Liver (tissue), 9 donors: ENCODE measurements around the gene PTPN4. TPM values are rescaled to one million over a fixed set of nuclear protein-coding genes. Genes with fewer than 3 reads are reported as not detected.

Experiments used
- DNase-seq: peaks from one replicate; pipeline ENCODE4 v3.0.0-alpha.2; 2017; ENCODE audit warnings: low spot score
- H3K27ac ChIP-seq, 2 donors: one replicate each; pipeline ENCODE4 v1.7.0; 2013; ENCODE audit warnings: inconsistent platforms in 2 of 2, low read length in 2 of 2, control low read depth in 1 of 2, low read depth in 1 of 2, mild to moderate bottlenecking in 1 of 2
- H3K27me3 ChIP-seq, 4 donors: one replicate each; pipeline versions ENCODE4 v1.6.1 to v1.7.0; 2013; ENCODE audit warnings: low read length in 3 of 4, inconsistent platforms in 1 of 4, mild to moderate bottlenecking in 1 of 4, moderate library complexity in 1 of 4; ENCODE audit not compliant: control insufficient read depth in 4 of 4, insufficient read depth in 4 of 4
- H3K36me3 ChIP-seq, 4 donors: one replicate each; pipeline versions ENCODE4 v1.6.1 to v1.7.0; 2013; ENCODE audit warnings: low read length in 3 of 4, mild to moderate bottlenecking in 3 of 4, low read depth in 1 of 4, moderate library complexity in 1 of 4; ENCODE audit not compliant: control insufficient read depth in 4 of 4, insufficient read depth in 3 of 4
- H3K4me1 ChIP-seq, 4 donors: one replicate each; pipeline versions ENCODE4 v1.6.1 to v1.7.0; 2013; ENCODE audit warnings: low read length in 3 of 4, mild to moderate bottlenecking in 3 of 4, moderate library complexity in 1 of 4; ENCODE audit not compliant: control insufficient read depth in 4 of 4, insufficient read depth in 4 of 4
- H3K4me3 ChIP-seq, 3 donors: one replicate each; pipeline versions ENCODE4 v1.6.1 to v1.7.0; 2013; ENCODE audit warnings: low read length in 3 of 3, control low read depth in 1 of 3, low read depth in 1 of 3, mild to moderate bottlenecking in 1 of 3
- H3K9ac ChIP-seq, 2 donors: one replicate each; pipeline ENCODE4 v1.7.0; 2013; ENCODE audit warnings: low read length in 2 of 2, mild to moderate bottlenecking in 2 of 2, moderate library complexity in 2 of 2, control low read depth in 1 of 2, low read depth in 1 of 2
- H3K9me3 ChIP-seq, 4 donors: one replicate each; pipeline versions ENCODE4 v1.6.1 to v1.7.0; 2013; ENCODE audit warnings: low read length in 3 of 4; ENCODE audit not compliant: control insufficient read depth in 4 of 4
- CTCF ChIP-seq: fragments of 150-350 bp; IDR thresholded peaks from 2 replicates; pipeline ENCODE4 v1.5.1; 2017; ENCODE audit warnings: improper control_type of control experiment, low read depth, low read length; ENCODE audit not compliant: missing input control
- EGR1 ChIP-seq, 2 donors: IDR thresholded peaks; 2 replicates each; pipeline ENCODE4 v1.6.1; 2016 to 2018; ENCODE audit warnings: antibody characterized with exemption in 2 of 2, low read depth in 2 of 2
- FOXA1 ChIP-seq: IDR thresholded peaks from 2 replicates; pipeline ENCODE4 v1.6.1; 2016; ENCODE audit warnings: antibody characterized with exemption
- FOXA2 ChIP-seq: IDR thresholded peaks from 2 replicates; pipeline ENCODE4 v1.6.1; 2016; ENCODE audit warnings: antibody characterized with exemption
- GABPA ChIP-seq, 2 donors: IDR thresholded peaks in 1 of 2; conservative IDR thresholded peaks in 1 of 2; 2 replicates each; pipeline ENCODE4 v1.6.1; 2016; ENCODE audit warnings: antibody characterized with exemption in 2 of 2, mild to moderate bottlenecking in 1 of 2, moderate library complexity in 1 of 2
- HNF4A ChIP-seq, 2 donors: conservative IDR thresholded peaks; 2 replicates each; pipeline ENCODE4 v1.6.1; 2016; ENCODE audit warnings: antibody characterized with exemption in 2 of 2, mild to moderate bottlenecking in 2 of 2
- HNF4G ChIP-seq: IDR thresholded peaks from 2 replicates; pipeline ENCODE4 v1.6.1; 2016; ENCODE audit warnings: antibody characterized with exemption
- JUND ChIP-seq, 2 donors: IDR thresholded peaks; 2 replicates each; pipeline ENCODE4 v1.6.1; 2016; ENCODE audit warnings: antibody characterized with exemption in 2 of 2
- NR2F2 ChIP-seq: IDR thresholded peaks from 2 replicates; pipeline ENCODE4 v1.6.1; 2016; ENCODE audit warnings: antibody characterized with exemption
- RAD21 ChIP-seq, 2 donors: IDR thresholded peaks; 2 replicates each; pipeline ENCODE4 v1.6.1; 2016; ENCODE audit warnings: antibody characterized with exemption in 2 of 2, mild to moderate bottlenecking in 2 of 2
- REST ChIP-seq: IDR thresholded peaks from 2 replicates; pipeline ENCODE4 v1.6.1; 2016; ENCODE audit warnings: antibody characterized with exemption, mild to moderate bottlenecking
- RXRA ChIP-seq, 2 donors: IDR thresholded peaks; 2 replicates each; pipeline ENCODE4 v1.6.1; 2017 to 2018; ENCODE audit warnings: antibody characterized with exemption in 2 of 2, mild to moderate bottlenecking in 1 of 2
- SP1 ChIP-seq: IDR thresholded peaks from 2 replicates; pipeline ENCODE4 v1.6.1; 2018; ENCODE audit warnings: antibody characterized with exemption, mild to moderate bottlenecking
- TAF1 ChIP-seq: conservative IDR thresholded peaks from 2 replicates; pipeline ENCODE4 v1.6.1; 2016; ENCODE audit warnings: antibody characterized with exemption, mild to moderate bottlenecking
- YY1 ChIP-seq: IDR thresholded peaks from 2 replicates; pipeline ENCODE4 v1.6.1; 2016; ENCODE audit warnings: antibody characterized with exemption, mild to moderate bottlenecking
- WGBS: extraction: QIAGEN DNeasy Blood & Tissue Kit; methylation state at CpG from one replicate; pipeline ENCODE4 v1.1.7; 2013; 5-methylcytosine and 5-hydroxymethylcytosine counted together
- polyA plus RNA-seq, 2 donors: library from polyadenylated mRNA; stranded (reverse) in 1 of 2; unstranded in 1 of 2; fragments of 200-250 nt in 1 of 2; fragments of >200 nt in 1 of 2; fragmentation: Nextera tagmentation in 1 of 2; extraction: Ambion mirVana in 1 of 2; gene quantifications; one replicate each; pipeline versions ENCODE4 v1.2.1 to v1.2.3, GENCODE V29; 2013 to 2015
- total RNA-seq, 2 donors: library from RNA; depleted of rRNA; stranded (reverse); fragments of >200 nt; gene quantifications; one replicate each; pipeline ENCODE4 v1.2.3, GENCODE V29; 2014
- TF ChIP-seq, protein P1 (sequence below): IDR thresholded peaks from 2 replicates; pipeline ENCODE4 v1.6.1; 2016; ENCODE audit warnings: antibody characterized with exemption
- TF ChIP-seq, protein P2 (sequence below): IDR thresholded peaks from 2 replicates; pipeline ENCODE4 v1.6.1; 2016; ENCODE audit warnings: antibody characterized with exemption
- TF ChIP-seq, protein P3 (sequence below): IDR thresholded peaks from 2 replicates; pipeline ENCODE4 v1.6.1; 2016; ENCODE audit warnings: antibody characterized with exemption
- donor health status: healthy.
- donor health status: healthy.
- donor health status: healthy.
- donor health status: healthy.
- donor health status: healthy.

PTPN4 gene
- total and polyA plus RNA-seq, 4 donors, result 4.2 to 34.6 (median 9.5) TPM

- Histone ChIP-seq H3K9ac (no peak overlapping the region), H3K9me3 (peaks cover 0 to 13% (median 6%) of the 10 kb centered on the region in 4 donors), H3K27ac (no peak overlapping the region), H3K4me3 (no peak overlapping the region), H3K4me1 (no peaks in the 10 kb centered on the region), H3K27me3 (no peaks in the 10 kb centered on the region), H3K36me3 (no peaks in the 10 kb centered on the region)
- DNase-seq, result no peak
- 54% methylated on average over 2 of the region's 2 CpGs for WGBS
- TF ChIP-seq HNF4A (conservative IDR thresholded peaks at IDR 0.05) (no peak), JUND (IDR thresholded peaks at IDR 0.05) (no peak), CTCF (no peak), FOXA1 (no peak), TAF1 (no peak), GABPA (IDR thresholded peaks at IDR 0.05 in 1 of 2, conservative IDR thresholded peaks at IDR 0.05 in 1 of 2) (no peak), NR2F2 (no peak), RAD21 (IDR thresholded peaks at IDR 0.05) (no peak), HNF4G (no peak), EGR1 (IDR thresholded peaks at IDR 0.05; ENCODE audit: low read depth in 2 of 2) (no peak), SP1 (no peak), FOXA2 (no peak)
- TF ChIP-seq, protein P1, sequence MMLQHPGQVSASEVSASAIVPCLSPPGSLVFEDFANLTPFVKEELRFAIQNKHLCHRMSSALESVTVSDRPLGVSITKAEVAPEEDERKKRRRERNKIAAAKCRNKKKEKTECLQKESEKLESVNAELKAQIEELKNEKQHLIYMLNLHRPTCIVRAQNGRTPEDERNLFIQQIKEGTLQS, result no peak
- TF ChIP-seq, protein P2, sequence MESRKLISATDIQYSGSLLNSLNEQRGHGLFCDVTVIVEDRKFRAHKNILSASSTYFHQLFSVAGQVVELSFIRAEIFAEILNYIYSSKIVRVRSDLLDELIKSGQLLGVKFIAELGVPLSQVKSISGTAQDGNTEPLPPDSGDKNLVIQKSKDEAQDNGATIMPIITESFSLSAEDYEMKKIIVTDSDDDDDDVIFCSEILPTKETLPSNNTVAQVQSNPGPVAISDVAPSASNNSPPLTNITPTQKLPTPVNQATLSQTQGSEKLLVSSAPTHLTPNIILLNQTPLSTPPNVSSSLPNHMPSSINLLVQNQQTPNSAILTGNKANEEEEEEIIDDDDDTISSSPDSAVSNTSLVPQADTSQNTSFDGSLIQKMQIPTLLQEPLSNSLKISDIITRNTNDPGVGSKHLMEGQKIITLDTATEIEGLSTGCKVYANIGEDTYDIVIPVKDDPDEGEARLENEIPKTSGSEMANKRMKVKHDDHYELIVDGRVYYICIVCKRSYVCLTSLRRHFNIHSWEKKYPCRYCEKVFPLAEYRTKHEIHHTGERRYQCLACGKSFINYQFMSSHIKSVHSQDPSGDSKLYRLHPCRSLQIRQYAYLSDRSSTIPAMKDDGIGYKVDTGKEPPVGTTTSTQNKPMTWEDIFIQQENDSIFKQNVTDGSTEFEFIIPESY, result no peak
- TF ChIP-seq, protein P3, sequence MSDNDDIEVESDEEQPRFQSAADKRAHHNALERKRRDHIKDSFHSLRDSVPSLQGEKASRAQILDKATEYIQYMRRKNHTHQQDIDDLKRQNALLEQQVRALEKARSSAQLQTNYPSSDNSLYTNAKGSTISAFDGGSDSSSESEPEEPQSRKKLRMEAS, result no peak
Measured at GRCh38 chr2:119856469-119856901, 96.8 kb downstream of the PTPN4 start.

DNA sequence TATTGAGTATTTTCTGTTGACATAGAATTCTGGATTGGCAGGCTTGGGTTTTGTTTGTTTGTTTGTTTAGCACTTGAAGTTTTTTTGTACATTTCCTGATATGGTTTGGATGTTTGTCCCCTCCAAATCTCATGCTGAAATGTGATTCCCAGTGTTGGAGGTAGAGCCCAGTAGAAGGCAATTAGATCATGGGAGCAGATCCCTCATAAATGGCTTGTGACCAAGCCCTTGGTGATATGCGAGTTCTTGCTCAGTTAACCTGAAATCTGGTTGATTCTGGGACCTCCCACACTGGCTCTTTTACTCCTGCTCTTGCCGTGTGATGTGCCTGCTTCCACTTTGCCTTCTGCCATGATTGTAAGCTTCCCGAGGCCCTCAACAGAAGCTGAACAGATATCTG, 98.0 kb downstream of the PTPN4 start:
- 89% methylated on average over 3 of the region's 3 CpGs for WGBS
- H3K27ac ChIP-seq, result no peak overlapping the region

More for the DNA sequence above, 98.0 kb downstream of the PTPN4 start:
- Histone ChIP-seq H3K36me3 (no peaks in the 10 kb centered on the region), H3K4me3 (no peak overlapping the region), H3K9me3 (peaks cover 0 to 2% (median under 1%) of the 10 kb centered on the region in 4 donors), H3K4me1 (peaks cover 0 to 4% (median 2%) of the 10 kb centered on the region in 4 donors), H3K9ac (no peak overlapping the region), H3K27me3 (no peaks in the 10 kb centered on the region)
- no peak for DNase-seq
- TF ChIP-seq FOXA1 (no peak), CTCF (no peak), RXRA (IDR thresholded peaks at IDR 0.05) (no peak), NR2F2 (no peak), JUND (IDR thresholded peaks at IDR 0.05) (no peak), TAF1 (no peak), GABPA (IDR thresholded peaks at IDR 0.05 in 1 of 2, conservative IDR thresholded peaks at IDR 0.05 in 1 of 2) (no peak), SP1 (no peak), YY1 (no peak), HNF4G (no peak), REST (no peak), FOXA2 (no peak), HNF4A (conservative IDR thresholded peaks at IDR 0.05) (no peak)
- TF ChIP-seq, protein P1, result no peak
- TF ChIP-seq, protein P3, result no peak
- TF ChIP-seq, protein P2, result no peak
